Skeletal muscle tissue (tissue), 4 donors: ENCODE results near the gene EFR3B. TPM values are rescaled to one million over a fixed set of nuclear protein-coding genes. Genes with fewer than 3 reads are reported as not detected.

Source experiments
- H3K27ac ChIP-seq: one replicate; pipeline ENCODE4 v1.7.0; 2013; ENCODE audit warnings: mild to moderate bottlenecking, low read depth, low read length, inconsistent platforms
- H3K27me3 ChIP-seq, 3 donors: one replicate each; pipeline ENCODE4 v1.7.0; 2013; ENCODE audit warnings: low read length in 3 of 3; ENCODE audit not compliant: control insufficient read depth in 3 of 3, insufficient read depth in 3 of 3
- H3K36me3 ChIP-seq, 3 donors: one replicate each; pipeline ENCODE4 v1.7.0; 2013; ENCODE audit warnings: low read length in 3 of 3; ENCODE audit not compliant: control insufficient read depth in 3 of 3, insufficient read depth in 3 of 3
- H3K4me1 ChIP-seq, 3 donors: one replicate each; pipeline ENCODE4 v1.7.0; 2013; ENCODE audit warnings: low read length in 3 of 3, mild to moderate bottlenecking in 3 of 3; ENCODE audit not compliant: control insufficient read depth in 3 of 3, insufficient read depth in 3 of 3
- H3K4me3 ChIP-seq, 3 donors: one replicate each; pipeline ENCODE4 v1.7.0; 2013; ENCODE audit warnings: low read length in 3 of 3
- H3K9ac ChIP-seq, 3 donors: one replicate each; pipeline ENCODE4 v1.7.0; 2013; ENCODE audit warnings: low read length in 3 of 3, mild to moderate bottlenecking in 3 of 3, moderate library complexity in 2 of 3, low read depth in 1 of 3
- H3K9me3 ChIP-seq, 3 donors: one replicate each; pipeline ENCODE4 v1.7.0; 2013; ENCODE audit warnings: low read length in 3 of 3; ENCODE audit not compliant: control insufficient read depth in 3 of 3
- total RNA-seq: library from RNA; depleted of rRNA; stranded (reverse); fragments of >200 nt; gene quantifications from one replicate; pipeline ENCODE4 v1.2.3, GENCODE V29; 2014
- donor health status: Osteomylitis.

Gene EFR3B
- total RNA-seq, 1 donor from 2014 or later = 4.7 TPM

DNA sequence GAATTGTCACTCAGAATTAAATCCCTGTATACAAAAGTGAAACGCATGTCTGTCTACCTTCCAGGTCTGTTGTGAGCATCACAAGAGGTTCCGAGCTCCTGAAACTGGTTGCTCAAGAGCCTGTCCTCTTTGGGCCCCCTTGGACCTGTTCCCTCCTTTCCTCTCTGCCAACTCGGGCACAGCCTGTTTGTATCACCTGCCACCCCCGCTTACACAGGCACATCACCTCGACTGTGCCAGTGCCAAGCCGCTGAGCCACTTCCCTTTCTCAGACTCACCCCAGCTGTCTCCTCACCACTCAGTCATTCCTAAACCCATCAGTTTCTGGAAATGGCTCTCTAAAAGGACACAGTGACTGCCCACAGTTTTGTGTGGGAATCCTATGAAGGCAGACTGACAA, 3.1 kb downstream of the EFR3B start:
- Histone ChIP-seq H3K27ac (no peak overlapping the region), H3K4me1 (peaks cover 20 to 32% (median 30%) of the 10 kb centered on the region in 3 donors), H3K27me3 (no peaks in the 10 kb centered on the region), H3K9ac (no peak overlapping the region), H3K36me3 (peaks cover 0 to 2% (median 0%) of the 10 kb centered on the region in 3 donors), H3K9me3 (no peaks in the 10 kb centered on the region), H3K4me3 (no peak overlapping the region)

DNA sequence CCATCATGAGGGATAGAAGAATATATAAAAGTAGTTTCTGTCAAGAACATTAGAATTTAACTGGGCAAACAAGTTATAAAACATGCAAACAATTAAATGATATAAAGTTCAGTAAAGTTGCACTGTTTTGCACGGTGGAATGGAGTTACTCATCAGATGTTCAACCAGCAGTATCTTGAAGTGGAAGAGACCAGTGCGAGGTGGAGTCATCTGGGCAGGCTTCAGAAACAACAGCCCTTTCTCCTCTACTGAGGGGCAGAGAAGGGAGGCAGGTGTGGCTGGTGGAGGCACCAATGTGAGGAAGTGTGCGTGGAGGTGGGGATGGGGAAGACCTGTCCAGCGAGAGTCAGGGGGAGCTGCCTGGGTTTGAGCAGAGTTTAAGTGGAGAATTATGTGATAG, 7.5 kb downstream of the EFR3B start:
- Histone ChIP-seq H3K9me3 (no peaks in the 10 kb centered on the region), H3K9ac (no peak overlapping the region), H3K4me1 (peaks cover 0 to 15% (median 7%) of the 10 kb centered on the region in 3 donors), H3K27ac (no peak overlapping the region), H3K4me3 (no peak overlapping the region), H3K27me3 (no peaks in the 10 kb centered on the region), H3K36me3 (peaks cover 0 to 2% (median 0%) of the 10 kb centered on the region in 3 donors)

DNA sequence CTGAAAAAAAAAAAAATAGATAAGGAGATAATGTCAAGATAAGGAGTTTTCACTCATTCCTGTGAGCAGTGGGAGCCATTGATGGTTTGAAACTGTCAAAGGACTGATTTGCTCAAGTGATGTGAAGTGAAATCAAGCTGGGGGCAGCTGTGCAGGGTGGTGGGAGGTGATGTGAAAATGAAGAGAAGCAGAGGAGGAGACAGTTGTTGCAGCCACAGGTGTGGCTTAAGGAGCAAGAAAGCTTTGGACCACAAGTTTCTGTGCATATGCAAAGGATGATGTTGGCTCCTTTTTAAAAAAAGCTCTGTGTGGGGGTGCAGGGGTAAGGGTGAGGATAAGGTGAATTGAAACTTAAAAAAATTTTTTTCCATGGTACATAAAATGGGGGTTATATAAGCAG, 8.3 kb downstream of the EFR3B start:
- Histone ChIP-seq H3K36me3 (peaks cover 0 to 2% (median 0%) of the 10 kb centered on the region in 3 donors), H3K27me3 (no peaks in the 10 kb centered on the region), H3K4me3 (no peak overlapping the region), H3K27ac (no peak overlapping the region), H3K4me1 (peaks cover 0 to 10% (median 1%) of the 10 kb centered on the region in 3 donors), H3K9ac (no peak overlapping the region), H3K9me3 (no peaks in the 10 kb centered on the region)

DNA sequence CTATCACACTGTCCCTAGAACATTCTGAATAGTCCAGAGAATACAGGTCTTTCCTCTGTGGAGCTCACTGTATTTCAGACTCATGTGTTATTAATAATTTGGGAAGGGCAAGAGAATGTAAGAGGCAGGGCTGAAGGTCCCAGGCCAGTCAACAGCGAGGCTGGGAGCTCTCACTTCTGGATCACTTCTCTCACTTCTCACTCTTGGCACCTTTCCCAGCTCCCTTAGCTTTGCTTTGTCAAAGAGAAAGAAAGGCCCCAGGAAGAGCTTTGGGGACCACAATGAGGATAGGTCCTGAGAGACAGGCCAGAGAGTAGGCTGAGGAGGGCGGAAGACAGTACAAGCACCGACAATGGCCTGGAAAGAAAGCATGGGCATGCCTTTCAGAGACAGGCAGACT, 11.2 kb downstream of the EFR3B start:
- H3K36me3 ChIP-seq = peaks cover 0 to 2% (median 0%) of the 10 kb centered on the region in 3 donors
- H3K9me3 ChIP-seq = no peaks in the 10 kb centered on the region
- no peaks in the 10 kb centered on the region for H3K27me3 ChIP-seq
- H3K27ac ChIP-seq = no peak overlapping the region
- no peak overlapping the region for H3K4me3 ChIP-seq
- peak overlapping the region in 1 of 3 donors; percentile 43 for H3K9ac ChIP-seq
- peaks cover 0 to 5% (median 0%) of the 10 kb centered on the region in 3 donors for H3K4me1 ChIP-seq

DNA sequence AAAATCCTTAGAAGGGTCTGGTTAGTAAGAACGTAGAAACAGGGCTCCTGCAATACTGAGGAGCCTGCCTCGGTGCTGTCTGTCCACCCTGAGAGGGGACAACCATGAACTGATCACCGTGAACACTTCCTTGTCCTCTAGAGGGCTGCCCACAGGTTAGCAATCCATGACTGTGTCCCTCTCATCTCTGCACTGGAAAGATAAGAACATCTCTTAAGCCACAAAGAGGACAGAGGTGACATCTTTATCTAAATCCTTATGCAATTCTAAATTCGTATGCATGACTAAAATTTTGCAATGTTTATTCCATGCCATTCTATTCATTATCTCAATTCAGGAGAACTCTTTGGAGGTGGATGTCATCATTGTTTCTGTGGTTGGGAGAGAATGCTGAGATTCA, 12.8 kb downstream of the EFR3B start:
- Histone ChIP-seq H3K4me1 (peaks cover 0 to 5% (median 0%) of the 10 kb centered on the region in 3 donors), H3K27ac (no peak overlapping the region), H3K9me3 (no peaks in the 10 kb centered on the region), H3K9ac (no peak overlapping the region), H3K27me3 (no peaks in the 10 kb centered on the region), H3K4me3 (no peak overlapping the region), H3K36me3 (no peaks in the 10 kb centered on the region)

DNA sequence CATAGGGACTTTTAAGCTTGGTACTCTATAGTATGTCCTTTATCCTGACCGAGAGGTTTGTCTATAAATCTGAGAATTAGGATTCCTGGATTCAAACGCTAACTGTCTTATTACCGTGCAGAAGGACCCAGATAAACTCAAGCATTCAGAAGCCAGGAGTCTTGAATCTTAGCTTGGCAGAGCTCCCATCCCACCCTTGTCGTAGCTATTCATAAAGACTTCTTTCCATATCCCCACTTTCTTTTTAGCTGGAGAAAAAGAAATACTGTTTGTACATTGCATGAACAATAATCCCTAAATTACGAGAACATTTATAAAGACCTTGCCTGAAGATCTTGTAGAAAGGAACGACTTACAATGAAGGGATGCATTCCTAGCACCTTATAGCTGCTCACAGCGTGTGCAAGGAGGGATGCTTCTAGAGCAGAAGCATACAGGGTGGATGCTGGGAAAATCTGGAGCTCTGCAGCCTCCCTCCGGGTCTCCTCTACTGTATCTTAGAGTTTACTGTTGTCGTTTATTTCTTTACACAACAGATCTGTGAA, 13.6 kb downstream of the EFR3B start:
- no peak overlapping the region for H3K4me3 ChIP-seq
- H3K9ac ChIP-seq = no peak overlapping the region
- H3K27me3 ChIP-seq = no peaks in the 10 kb centered on the region
- no peak overlapping the region for H3K27ac ChIP-seq
- no peaks in the 10 kb centered on the region for H3K36me3 ChIP-seq
- H3K9me3 ChIP-seq = no peaks in the 10 kb centered on the region
- H3K4me1 ChIP-seq = peaks cover 0 to 5% (median 0%) of the 10 kb centered on the region in 3 donors

DNA sequence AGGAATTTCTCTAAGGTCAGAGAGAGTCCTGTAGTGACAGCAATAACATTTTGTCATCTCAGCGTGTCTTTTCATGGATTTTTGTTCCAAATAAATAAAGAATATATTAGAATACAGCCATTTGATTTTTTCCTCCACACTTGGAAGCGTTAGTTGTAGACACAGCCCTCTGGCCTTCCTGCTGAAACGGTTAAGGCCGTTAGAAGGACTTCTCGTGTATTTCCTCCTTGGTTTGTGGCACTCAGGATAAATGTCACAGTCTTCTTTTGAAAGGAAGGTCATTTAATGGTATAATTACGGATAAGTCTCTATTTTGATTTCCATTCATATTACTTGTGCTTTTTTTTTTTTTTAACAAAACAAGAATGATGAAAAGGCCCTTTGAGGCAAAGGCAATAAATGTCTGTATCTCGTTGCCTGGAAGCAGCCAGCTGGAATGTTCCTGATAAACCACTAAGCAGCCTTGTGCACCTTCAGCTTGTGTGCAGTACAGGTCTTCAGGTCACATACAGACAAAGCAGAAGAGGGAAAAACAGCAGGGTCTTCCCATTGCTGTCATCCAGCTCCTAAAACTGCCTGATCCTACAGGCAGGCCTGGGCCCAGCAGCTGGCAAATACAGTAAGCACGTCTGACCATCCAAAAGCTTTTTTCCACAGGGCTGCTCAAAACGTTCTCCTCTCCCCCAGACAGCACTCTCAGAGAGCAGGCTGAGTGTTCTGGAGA, 14.4 kb downstream of the EFR3B start:
- H3K4me1 ChIP-seq = peaks cover 0 to 5% (median 0%) of the 10 kb centered on the region in 3 donors
- H3K27me3 ChIP-seq = no peaks in the 10 kb centered on the region
- H3K9ac ChIP-seq = no peak overlapping the region
- H3K9me3 ChIP-seq = no peaks in the 10 kb centered on the region
- H3K4me3 ChIP-seq = no peak overlapping the region
- no peaks in the 10 kb centered on the region for H3K36me3 ChIP-seq
- H3K27ac ChIP-seq = no peak overlapping the region

DNA sequence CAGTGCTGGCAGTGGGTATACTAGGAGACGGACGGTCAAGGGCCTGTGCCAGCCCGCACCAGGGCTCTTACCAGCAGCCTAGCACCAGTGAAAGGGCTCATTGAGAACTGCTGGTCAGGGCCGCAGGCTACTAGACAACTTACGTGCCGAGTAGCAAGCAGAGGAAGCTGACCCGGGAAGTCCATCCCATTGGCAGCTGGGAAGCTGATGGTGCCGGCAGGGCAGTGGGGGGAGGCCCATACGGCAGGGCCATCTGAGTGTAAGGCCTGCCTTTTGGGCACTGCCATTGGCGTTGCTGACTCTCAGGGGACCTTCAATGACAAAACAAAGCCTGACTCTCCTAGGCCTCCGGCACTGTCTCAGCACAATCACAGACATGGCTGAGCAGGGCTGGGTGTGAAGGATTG, 20.6 kb downstream of the EFR3B start:
- H3K27ac ChIP-seq = peak overlapping the region; percentile 86

DNA sequence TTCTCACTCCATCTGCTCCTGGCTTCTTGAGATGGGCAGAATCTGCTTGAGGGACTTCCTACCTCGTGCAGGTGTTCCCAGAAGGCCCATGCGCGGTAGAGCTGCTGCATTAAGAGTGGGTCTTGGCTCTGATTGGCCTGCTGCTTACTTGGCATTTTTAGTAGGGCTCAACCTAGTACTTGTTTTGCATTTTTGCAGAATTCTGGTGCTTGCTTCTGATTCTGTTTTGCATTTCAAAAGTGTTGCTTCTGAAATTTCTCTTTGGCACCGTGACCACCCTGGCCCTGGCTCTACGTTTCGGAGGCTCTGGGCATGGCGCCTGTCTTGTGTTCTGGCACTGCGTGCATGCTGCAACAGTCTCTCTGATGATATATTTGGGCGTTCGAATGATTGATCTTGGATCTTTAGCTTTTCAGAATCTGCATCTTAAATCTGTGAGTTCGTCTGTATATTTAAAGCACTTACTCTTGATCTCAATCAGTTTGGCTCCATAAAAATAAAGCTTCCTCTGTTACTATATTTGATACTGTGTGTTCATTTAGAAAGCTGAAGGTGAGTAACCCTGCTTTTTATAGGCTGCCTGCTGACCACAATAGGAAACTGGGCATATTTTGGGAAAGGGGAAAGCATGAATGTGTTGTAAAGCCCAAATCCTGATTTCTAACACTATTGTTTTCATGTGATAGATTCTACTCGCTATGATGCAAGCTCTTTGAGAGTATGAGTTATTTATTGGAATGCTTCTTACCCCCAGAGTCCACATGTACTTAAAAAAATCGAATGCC, 22.2 kb downstream of the EFR3B start:
- Histone ChIP-seq H3K9me3 (peaks cover 0 to 2% (median 0%) of the 10 kb centered on the region in 3 donors), H3K27ac (peak overlapping the region; percentile 86), H3K36me3 (no peaks in the 10 kb centered on the region), H3K9ac (peak overlapping the region; percentile 62 to 70 (median 63)), H3K27me3 (no peaks in the 10 kb centered on the region), H3K4me3 (peak overlapping the region; percentile 49 to 59 (median 55)), H3K4me1 (peaks cover 19 to 33% (median 27%) of the 10 kb centered on the region in 3 donors)

More for the DNA sequence above, 20.6 kb downstream of the EFR3B start:
- peak overlapping the region in 2 of 3 donors; percentile 52 to 69 for H3K9ac ChIP-seq
- no peaks in the 10 kb centered on the region for H3K27me3 ChIP-seq
- peaks cover 0 to 2% (median 0%) of the 10 kb centered on the region in 3 donors for H3K9me3 ChIP-seq
- H3K4me3 ChIP-seq = peak overlapping the region in 1 of 3 donors; percentile 13
- H3K4me1 ChIP-seq = peaks cover 19 to 33% (median 27%) of the 10 kb centered on the region in 3 donors
- H3K36me3 ChIP-seq = no peaks in the 10 kb centered on the region
